Measurements from ENCODE around the gene PTPN12. TPM values are rescaled to one million over a fixed set of nuclear protein-coding genes. Genes with fewer than 3 reads are reported as not detected.

The PTPN12 gene
- polyA plus RNA-seq, 2 donors = 26.8 to 37.5 TPM

DNA sequence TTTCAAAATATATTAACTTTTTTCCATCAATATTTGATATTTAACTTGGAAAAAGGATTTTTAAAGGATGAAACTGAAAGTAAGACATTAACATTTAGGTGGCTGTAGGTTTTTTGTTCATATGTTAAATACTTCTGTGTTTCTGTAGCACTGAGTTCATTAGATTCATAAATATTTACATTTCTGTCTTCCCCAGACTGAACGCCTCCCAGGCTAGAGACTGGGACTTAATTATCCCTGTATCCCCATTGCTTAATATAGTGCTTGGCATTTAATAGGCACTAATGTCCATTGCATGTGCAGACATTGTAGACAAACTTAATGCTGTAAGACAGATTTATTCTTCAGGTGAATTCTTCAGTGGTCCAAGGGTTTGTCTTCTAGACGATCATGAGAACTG lies 7.4 kb downstream of the PTPN12 start:
- Histone ChIP-seq H3K4me1 (ENCODE audit: control insufficient read depth in 2 of 2, insufficient read depth in 2 of 2, low read length in 1 of 2) (peaks cover 0 to 9% of the 10 kb centered on the region in 2 donors), H3K9me3 (ENCODE audit: control insufficient read depth in 2 of 2, insufficient read depth in 1 of 2, low read depth in 1 of 2, low read length in 1 of 2) (no peaks in the 10 kb centered on the region), H3K27me3 (ENCODE audit: control insufficient read depth in 1 of 2, insufficient read depth in 2 of 2, low read length in 2 of 2) (no peaks in the 10 kb centered on the region), H3K4me3 (ENCODE audit: low read depth in 1 of 2, low read length in 2 of 2) (no peak overlapping the region), H3K27ac (ENCODE audit: low read depth in 2 of 2, low read length in 1 of 2) (no peak overlapping the region), H3K36me3 (ENCODE audit: control insufficient read depth in 2 of 2, insufficient read depth in 2 of 2, low read length in 1 of 2) (no peaks in the 10 kb centered on the region)
- 54 to 58% methylated on average over 2 of the region's 2 CpGs for WGBS, 2 donors

DNA sequence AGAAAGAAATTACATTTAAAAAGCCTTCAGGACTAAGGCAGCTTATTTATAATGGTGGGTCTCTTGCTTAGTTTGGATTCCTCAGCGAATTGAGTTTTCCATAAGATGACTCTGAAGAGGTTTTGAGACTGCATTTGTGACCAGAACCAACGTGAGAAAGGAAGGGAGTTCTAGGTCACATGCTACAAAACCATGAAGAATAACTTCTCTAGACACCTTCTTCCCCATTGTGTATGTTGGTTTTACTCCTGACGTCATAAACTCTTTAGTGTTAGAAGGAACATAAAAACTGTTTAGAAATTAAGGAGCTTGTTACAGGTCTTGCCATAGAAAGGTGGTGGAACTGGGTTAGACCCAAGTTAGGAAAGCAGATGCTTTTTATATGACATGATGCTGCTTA lies 11.1 kb downstream of the PTPN12 start:
- Histone ChIP-seq H3K4me1 (ENCODE audit: control insufficient read depth in 2 of 2, insufficient read depth in 2 of 2, low read length in 1 of 2) (no peaks in the 10 kb centered on the region), H3K27ac (ENCODE audit: low read depth in 2 of 2, low read length in 1 of 2) (no peak overlapping the region)
- WGBS, 2 donors = 73 to 75% methylated on average over 3 of the region's 3 CpGs

DNA sequence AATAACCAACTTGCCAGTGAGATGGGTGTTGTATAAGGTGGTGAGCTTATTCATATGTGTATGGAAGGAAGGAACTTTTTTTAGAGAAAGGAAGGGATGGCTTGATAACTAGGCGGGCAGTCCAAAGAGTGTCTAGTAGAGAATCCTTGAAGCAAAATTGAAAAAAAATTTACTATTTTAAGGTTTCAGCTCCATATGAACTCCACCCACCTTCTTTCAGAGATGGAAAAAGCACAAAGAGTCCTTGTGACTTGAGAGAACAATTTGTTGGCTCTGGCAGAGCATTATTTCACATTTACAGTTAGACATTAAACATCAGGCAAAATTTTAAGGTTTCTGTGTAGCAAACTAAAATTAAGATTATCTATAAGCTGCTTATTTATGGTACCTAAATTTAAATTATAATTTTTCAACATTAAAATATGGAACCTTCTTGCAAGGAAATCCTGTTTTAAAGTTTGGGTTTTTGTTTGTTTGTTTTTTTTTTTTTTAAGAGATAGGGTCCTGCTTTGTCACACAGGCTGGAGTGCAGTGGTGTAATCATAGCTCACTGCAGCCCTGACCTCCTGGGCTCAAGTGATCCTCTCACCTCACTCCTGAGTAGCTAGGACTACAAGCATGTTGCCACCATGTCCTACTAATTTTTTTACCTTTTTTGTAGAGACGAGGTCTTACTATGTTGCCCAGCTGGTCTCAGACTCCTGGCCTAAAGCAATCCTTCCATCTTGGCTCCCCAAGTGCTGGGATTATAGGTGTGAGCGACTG lies 12.2 kb downstream of the PTPN12 start:
- H3K9me3 ChIP-seq (ENCODE audit: control insufficient read depth in 2 of 2, insufficient read depth in 1 of 2, low read depth in 1 of 2, low read length in 1 of 2) = no peaks in the 10 kb centered on the region
- no peaks in the 10 kb centered on the region for H3K36me3 ChIP-seq (ENCODE audit: control insufficient read depth in 2 of 2, insufficient read depth in 2 of 2, low read length in 1 of 2)
- H3K27me3 ChIP-seq (ENCODE audit: control insufficient read depth in 1 of 2, insufficient read depth in 2 of 2, low read length in 2 of 2) = no peaks in the 10 kb centered on the region
- WGBS, 2 donors = 77 to 82% methylated on average over 3 of the region's 3 CpGs
- H3K4me3 ChIP-seq (ENCODE audit: low read depth in 1 of 2, low read length in 2 of 2) = no peak overlapping the region
- no peaks in the 10 kb centered on the region for H3K4me1 ChIP-seq (ENCODE audit: control insufficient read depth in 2 of 2, insufficient read depth in 2 of 2, low read length in 1 of 2)
- H3K27ac ChIP-seq (ENCODE audit: low read depth in 2 of 2, low read length in 1 of 2) = no peak overlapping the region

More for the DNA sequence above, 11.1 kb downstream of the PTPN12 start:
- H3K9me3 ChIP-seq (ENCODE audit: control insufficient read depth in 2 of 2, insufficient read depth in 1 of 2, low read depth in 1 of 2, low read length in 1 of 2) = no peaks in the 10 kb centered on the region
- no peaks in the 10 kb centered on the region for H3K27me3 ChIP-seq (ENCODE audit: control insufficient read depth in 1 of 2, insufficient read depth in 2 of 2, low read length in 2 of 2)
- no peaks in the 10 kb centered on the region for H3K36me3 ChIP-seq (ENCODE audit: control insufficient read depth in 2 of 2, insufficient read depth in 2 of 2, low read length in 1 of 2)
- no peak overlapping the region for H3K4me3 ChIP-seq (ENCODE audit: low read depth in 1 of 2, low read length in 2 of 2)

DNA sequence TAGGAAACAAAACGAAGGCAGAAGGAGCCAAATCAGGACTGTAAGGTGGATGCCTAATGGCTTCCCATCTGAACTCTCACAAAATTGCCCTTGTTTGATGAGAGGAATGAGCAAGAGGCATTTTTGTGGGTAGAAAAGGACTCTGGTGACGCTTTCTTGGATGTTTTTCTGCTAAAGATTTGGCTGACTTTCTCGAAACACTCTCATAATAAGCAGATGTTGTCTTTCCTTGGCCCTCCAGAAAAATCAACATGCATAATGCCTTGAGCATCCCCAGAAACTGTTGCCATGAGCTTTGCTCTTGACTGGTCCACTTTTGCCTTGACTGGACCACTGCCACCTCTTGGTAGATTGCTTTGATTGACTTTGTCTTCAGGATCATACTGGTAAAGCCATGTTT lies 13.5 kb downstream of the PTPN12 start:
- WGBS, 2 donors = 88 to 90% methylated on average over 3 of the region's 3 CpGs
- Histone ChIP-seq H3K4me1 (ENCODE audit: control insufficient read depth in 2 of 2, insufficient read depth in 2 of 2, low read length in 1 of 2) (no peaks in the 10 kb centered on the region), H3K36me3 (ENCODE audit: control insufficient read depth in 2 of 2, insufficient read depth in 2 of 2, low read length in 1 of 2) (no peaks in the 10 kb centered on the region), H3K27me3 (ENCODE audit: control insufficient read depth in 1 of 2, insufficient read depth in 2 of 2, low read length in 2 of 2) (no peaks in the 10 kb centered on the region), H3K27ac (ENCODE audit: low read depth in 2 of 2, low read length in 1 of 2) (no peak overlapping the region), H3K4me3 (ENCODE audit: low read depth in 1 of 2, low read length in 2 of 2) (no peak overlapping the region), H3K9me3 (ENCODE audit: control insufficient read depth in 2 of 2, insufficient read depth in 1 of 2, low read depth in 1 of 2, low read length in 1 of 2) (no peaks in the 10 kb centered on the region)

DNA sequence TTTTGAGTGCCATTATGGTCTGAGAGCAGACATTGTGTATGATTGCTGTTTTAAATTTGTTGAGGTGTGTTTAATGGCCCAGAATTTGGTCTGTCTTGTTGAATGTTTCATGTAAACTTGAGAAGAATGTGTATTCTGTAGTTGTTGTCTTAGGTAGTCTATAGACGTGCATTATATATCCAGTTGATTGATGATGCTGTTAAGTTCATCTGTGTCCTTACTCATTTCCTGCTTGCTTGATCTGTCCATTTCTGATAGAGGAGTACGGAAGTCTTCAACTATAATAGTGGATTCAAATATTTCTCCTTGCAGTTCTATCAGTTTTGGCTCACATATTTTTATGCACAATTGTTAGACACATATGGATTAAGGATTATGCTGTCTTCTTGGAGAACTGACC lies 16.0 kb downstream of the PTPN12 start:
- no peak overlapping the region for H3K4me3 ChIP-seq (ENCODE audit: low read depth in 1 of 2, low read length in 2 of 2)
- H3K9me3 ChIP-seq (ENCODE audit: control insufficient read depth in 2 of 2, insufficient read depth in 1 of 2, low read depth in 1 of 2, low read length in 1 of 2) = no peaks in the 10 kb centered on the region
- 74 to 83% methylated on average over 2 of the region's 2 CpGs for WGBS, 2 donors
- H3K4me1 ChIP-seq (ENCODE audit: control insufficient read depth in 2 of 2, insufficient read depth in 2 of 2, low read length in 1 of 2) = no peaks in the 10 kb centered on the region
- H3K27ac ChIP-seq (ENCODE audit: low read depth in 2 of 2, low read length in 1 of 2) = no peak overlapping the region
- H3K36me3 ChIP-seq (ENCODE audit: control insufficient read depth in 2 of 2, insufficient read depth in 2 of 2, low read length in 1 of 2) = peaks cover 0 to 3% of the 10 kb centered on the region in 2 donors
- no peaks in the 10 kb centered on the region for H3K27me3 ChIP-seq (ENCODE audit: control insufficient read depth in 1 of 2, insufficient read depth in 2 of 2, low read length in 2 of 2)

DNA sequence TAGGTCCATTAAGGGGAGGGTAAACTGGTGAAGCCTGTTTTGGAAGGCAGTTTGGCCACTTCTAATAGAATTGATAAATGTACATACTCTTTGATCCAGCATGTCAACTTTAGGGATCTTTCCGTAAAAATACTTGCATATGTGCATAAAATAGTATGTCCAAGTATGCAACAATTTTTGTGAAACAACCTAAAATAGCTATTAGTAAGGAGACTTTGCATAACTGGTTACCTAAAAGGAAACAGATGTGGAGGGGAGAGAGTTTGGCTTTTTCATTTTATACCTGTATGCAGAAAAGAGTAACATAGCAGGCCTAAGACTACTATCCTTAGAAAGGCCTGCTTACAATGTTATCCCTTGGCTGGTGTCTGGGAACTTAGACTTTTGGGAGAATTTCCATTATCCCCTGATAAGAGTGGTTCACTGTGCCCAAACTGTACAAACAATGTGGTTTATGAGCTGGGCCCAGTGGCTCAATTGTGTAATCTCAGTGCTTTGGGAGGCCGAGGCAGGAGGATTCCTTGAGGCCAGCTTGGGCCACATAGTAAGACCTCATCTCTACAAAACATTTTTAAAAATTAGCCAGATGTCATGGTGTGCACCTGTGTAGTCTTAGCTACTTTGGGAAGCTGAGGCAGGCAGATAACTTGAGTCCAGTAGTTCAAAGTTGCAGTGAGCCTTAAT lies 21.3 kb downstream of the PTPN12 start:
- no peak overlapping the region for H3K27ac ChIP-seq (ENCODE audit: low read depth in 2 of 2, low read length in 1 of 2)
- H3K27me3 ChIP-seq (ENCODE audit: control insufficient read depth in 1 of 2, insufficient read depth in 2 of 2, low read length in 2 of 2) = no peaks in the 10 kb centered on the region
- 83 to 94% methylated on average over 2 of the region's 2 CpGs for WGBS, 2 donors
- peaks cover 0 to 3% of the 10 kb centered on the region in 2 donors for H3K36me3 ChIP-seq (ENCODE audit: control insufficient read depth in 2 of 2, insufficient read depth in 2 of 2, low read length in 1 of 2)
- no peaks in the 10 kb centered on the region for H3K9me3 ChIP-seq (ENCODE audit: control insufficient read depth in 2 of 2, insufficient read depth in 1 of 2, low read depth in 1 of 2, low read length in 1 of 2)
- H3K4me3 ChIP-seq (ENCODE audit: low read depth in 1 of 2, low read length in 2 of 2) = no peak overlapping the region
- no peaks in the 10 kb centered on the region for H3K4me1 ChIP-seq (ENCODE audit: control insufficient read depth in 2 of 2, insufficient read depth in 2 of 2, low read length in 1 of 2)

DNA sequence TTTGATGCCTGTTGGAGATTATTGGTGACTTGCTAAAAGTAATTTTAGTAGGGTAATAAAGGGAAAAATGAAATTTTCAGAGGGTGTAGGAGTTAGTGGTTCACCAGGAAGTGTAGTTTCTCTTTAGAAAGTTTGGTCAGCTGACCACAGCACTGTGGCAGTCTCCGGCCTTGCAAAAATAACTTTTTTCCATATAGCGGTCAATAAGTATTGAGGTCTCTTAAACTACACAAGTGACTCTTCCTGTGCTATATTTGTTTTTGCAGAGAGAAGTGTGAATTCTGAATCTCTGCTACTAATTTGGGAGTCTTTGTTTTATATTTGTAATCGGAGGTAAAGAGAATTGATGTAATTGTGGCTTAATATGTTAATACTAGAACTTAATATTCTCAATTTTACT lies 24.3 kb downstream of the PTPN12 start:
- Histone ChIP-seq H3K4me1 (ENCODE audit: control insufficient read depth in 2 of 2, insufficient read depth in 2 of 2, low read length in 1 of 2) (no peaks in the 10 kb centered on the region), H3K27ac (ENCODE audit: low read depth in 2 of 2, low read length in 1 of 2) (no peak overlapping the region)
- 53 to 63% methylated on average over 3 of the region's 3 CpGs for WGBS, 2 donors

DNA sequence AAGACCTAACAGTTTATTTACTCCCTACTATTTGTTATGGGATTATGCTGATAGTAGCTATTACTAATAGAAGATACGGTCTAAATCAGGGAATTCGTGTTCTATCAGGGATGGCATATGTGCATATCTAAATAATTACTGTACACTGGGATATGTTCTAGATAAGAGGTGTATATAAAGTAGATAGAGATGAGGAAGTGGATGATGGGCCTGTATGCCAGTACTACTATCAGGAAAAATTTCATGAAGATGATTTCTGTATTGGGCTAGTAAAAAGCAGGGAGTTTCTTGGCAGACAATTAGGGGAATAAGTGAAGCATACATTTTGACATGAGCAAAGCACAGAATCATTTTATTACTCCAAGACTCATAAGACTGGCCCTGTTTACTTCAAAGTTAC lies 26.2 kb downstream of the PTPN12 start:
- 55 to 74% methylated on average over 2 of the region's 2 CpGs for WGBS, 2 donors

More for the DNA sequence above, 24.3 kb downstream of the PTPN12 start:
- Histone ChIP-seq H3K9me3 (ENCODE audit: control insufficient read depth in 2 of 2, insufficient read depth in 1 of 2, low read depth in 1 of 2, low read length in 1 of 2) (no peaks in the 10 kb centered on the region), H3K36me3 (ENCODE audit: control insufficient read depth in 2 of 2, insufficient read depth in 2 of 2, low read length in 1 of 2) (peaks cover 0 to 3% of the 10 kb centered on the region in 2 donors), H3K4me3 (ENCODE audit: low read depth in 1 of 2, low read length in 2 of 2) (no peak overlapping the region), H3K27me3 (ENCODE audit: control insufficient read depth in 1 of 2, insufficient read depth in 2 of 2, low read length in 2 of 2) (no peaks in the 10 kb centered on the region)

DNA sequence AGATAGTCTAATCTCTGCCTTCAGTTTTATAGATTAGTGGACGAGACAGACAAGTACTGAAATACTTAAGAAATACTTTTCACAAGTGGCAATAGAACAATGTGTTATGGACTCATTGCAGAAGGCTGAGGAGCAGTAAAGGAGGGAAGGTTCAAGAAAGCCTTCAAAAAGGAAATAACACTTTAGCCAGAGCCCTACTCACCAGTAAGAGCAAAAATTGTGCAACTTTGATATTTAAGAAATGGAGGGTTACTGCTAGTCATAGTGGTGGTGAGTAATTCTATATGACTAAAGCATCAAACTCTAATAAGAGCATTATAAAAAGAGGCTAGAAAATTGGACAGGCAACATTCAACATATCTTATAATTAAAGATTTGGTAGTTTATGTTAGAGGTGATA lies 28.8 kb downstream of the PTPN12 start:
- Histone ChIP-seq H3K27me3 (ENCODE audit: control insufficient read depth in 1 of 2, insufficient read depth in 2 of 2, low read length in 2 of 2) (no peaks in the 10 kb centered on the region), H3K9me3 (ENCODE audit: control insufficient read depth in 2 of 2, insufficient read depth in 1 of 2, low read depth in 1 of 2, low read length in 1 of 2) (no peaks in the 10 kb centered on the region), H3K27ac (ENCODE audit: low read depth in 2 of 2, low read length in 1 of 2) (no peak overlapping the region), H3K4me1 (ENCODE audit: control insufficient read depth in 2 of 2, insufficient read depth in 2 of 2, low read length in 1 of 2) (no peaks in the 10 kb centered on the region), H3K4me3 (ENCODE audit: low read depth in 1 of 2, low read length in 2 of 2) (no peak overlapping the region), H3K36me3 (ENCODE audit: control insufficient read depth in 2 of 2, insufficient read depth in 2 of 2, low read length in 1 of 2) (no peaks in the 10 kb centered on the region)
- WGBS, 2 donors = 70 to 73% methylated on average over 1 of the region's 1 CpG

More for the DNA sequence above, 26.2 kb downstream of the PTPN12 start:
- Histone ChIP-seq H3K4me1 (ENCODE audit: control insufficient read depth in 2 of 2, insufficient read depth in 2 of 2, low read length in 1 of 2) (no peaks in the 10 kb centered on the region), H3K27ac (ENCODE audit: low read depth in 2 of 2, low read length in 1 of 2) (no peak overlapping the region), H3K4me3 (ENCODE audit: low read depth in 1 of 2, low read length in 2 of 2) (no peak overlapping the region), H3K27me3 (ENCODE audit: control insufficient read depth in 1 of 2, insufficient read depth in 2 of 2, low read length in 2 of 2) (no peaks in the 10 kb centered on the region), H3K9me3 (ENCODE audit: control insufficient read depth in 2 of 2, insufficient read depth in 1 of 2, low read depth in 1 of 2, low read length in 1 of 2) (no peaks in the 10 kb centered on the region), H3K36me3 (ENCODE audit: control insufficient read depth in 2 of 2, insufficient read depth in 2 of 2, low read length in 1 of 2) (no peaks in the 10 kb centered on the region)

DNA sequence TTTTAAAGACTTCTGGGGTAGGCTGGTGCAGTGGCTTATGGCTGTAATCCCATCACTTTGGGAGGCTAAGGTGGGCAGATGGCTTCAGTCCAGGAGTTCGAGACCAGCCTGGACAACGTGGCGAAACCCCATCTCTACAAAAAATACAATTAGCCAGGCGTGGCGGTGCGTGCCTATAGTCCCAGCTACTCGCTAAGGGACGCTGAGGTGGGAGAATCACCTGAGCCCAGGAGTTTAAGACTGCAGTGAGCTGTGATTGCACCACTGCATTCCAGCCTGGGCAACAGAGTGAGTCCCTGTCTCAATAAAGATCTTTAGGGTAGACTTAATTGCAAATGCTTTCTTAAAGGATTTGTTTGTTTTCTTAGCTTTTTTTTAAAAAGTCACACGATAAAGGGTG lies 29.3 kb downstream of the PTPN12 start:
- Histone ChIP-seq H3K4me1 (ENCODE audit: control insufficient read depth in 2 of 2, insufficient read depth in 2 of 2, low read length in 1 of 2) (no peaks in the 10 kb centered on the region), H3K4me3 (ENCODE audit: low read depth in 1 of 2, low read length in 2 of 2) (no peak overlapping the region), H3K9me3 (ENCODE audit: control insufficient read depth in 2 of 2, insufficient read depth in 1 of 2, low read depth in 1 of 2, low read length in 1 of 2) (no peaks in the 10 kb centered on the region), H3K27ac (ENCODE audit: low read depth in 2 of 2, low read length in 1 of 2) (no peak overlapping the region), H3K36me3 (ENCODE audit: control insufficient read depth in 2 of 2, insufficient read depth in 2 of 2, low read length in 1 of 2) (no peaks in the 10 kb centered on the region), H3K27me3 (ENCODE audit: control insufficient read depth in 1 of 2, insufficient read depth in 2 of 2, low read length in 2 of 2) (no peaks in the 10 kb centered on the region)
- WGBS, 2 donors = 93 to 94% methylated on average over 9 of the region's 9 CpGs

All from esophagus (tissue), 2 donors.